Measurements from ENCODE around the gene F2RL2.

The F2RL2 gene

DNA sequence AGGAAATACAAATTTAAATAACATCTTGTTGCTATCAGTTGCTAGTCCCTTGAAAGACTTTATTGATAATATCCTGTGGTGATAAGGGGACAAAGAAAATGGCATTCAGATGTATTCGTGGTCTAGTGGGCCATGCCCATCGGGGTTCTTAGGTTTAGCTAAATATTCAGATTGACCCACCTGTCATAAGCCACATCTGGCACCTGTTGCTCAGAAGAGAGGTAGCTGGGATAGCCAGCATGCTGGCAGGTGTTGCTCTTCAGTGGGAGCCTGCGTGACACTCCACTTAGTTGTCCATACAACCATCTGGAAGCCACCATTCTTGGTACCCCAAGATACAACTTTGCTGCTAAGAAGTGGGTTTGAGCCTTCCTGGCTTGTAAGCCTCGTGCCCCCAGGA, 36.7 kb downstream of the F2RL2 start:
- no peak for DNase-seq (ENCODE audit: low read depth in 1 of 2, low spot score in 1 of 2)
- no peaks in the 10 kb centered on the region for H3K27me3 ChIP-seq (ENCODE audit: insufficient read depth, poor library complexity, severe bottlenecking)
- H3K27ac ChIP-seq (replicated peaks) = no peak overlapping the region
- TF ChIP-seq, protein P1, sequence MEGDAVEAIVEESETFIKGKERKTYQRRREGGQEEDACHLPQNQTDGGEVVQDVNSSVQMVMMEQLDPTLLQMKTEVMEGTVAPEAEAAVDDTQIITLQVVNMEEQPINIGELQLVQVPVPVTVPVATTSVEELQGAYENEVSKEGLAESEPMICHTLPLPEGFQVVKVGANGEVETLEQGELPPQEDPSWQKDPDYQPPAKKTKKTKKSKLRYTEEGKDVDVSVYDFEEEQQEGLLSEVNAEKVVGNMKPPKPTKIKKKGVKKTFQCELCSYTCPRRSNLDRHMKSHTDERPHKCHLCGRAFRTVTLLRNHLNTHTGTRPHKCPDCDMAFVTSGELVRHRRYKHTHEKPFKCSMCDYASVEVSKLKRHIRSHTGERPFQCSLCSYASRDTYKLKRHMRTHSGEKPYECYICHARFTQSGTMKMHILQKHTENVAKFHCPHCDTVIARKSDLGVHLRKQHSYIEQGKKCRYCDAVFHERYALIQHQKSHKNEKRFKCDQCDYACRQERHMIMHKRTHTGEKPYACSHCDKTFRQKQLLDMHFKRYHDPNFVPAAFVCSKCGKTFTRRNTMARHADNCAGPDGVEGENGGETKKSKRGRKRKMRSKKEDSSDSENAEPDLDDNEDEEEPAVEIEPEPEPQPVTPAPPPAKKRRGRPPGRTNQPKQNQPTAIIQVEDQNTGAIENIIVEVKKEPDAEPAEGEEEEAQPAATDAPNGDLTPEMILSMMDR (IDR thresholded peaks at IDR 0.05; ENCODE audit: insufficient read depth, low read length) = no peak
- TF ChIP-seq GABPA (IDR thresholded peaks at IDR 0.05; ENCODE audit: low read depth) (no peak), SPI1 (IDR thresholded peaks at IDR 0.05; ENCODE audit: borderline replicate concordance, low read depth) (no peak), POLR2AphosphoS5 (IDR thresholded peaks at IDR 0.05; ENCODE audit: low read depth) (no peak)
- TF ChIP-seq, protein P2, sequence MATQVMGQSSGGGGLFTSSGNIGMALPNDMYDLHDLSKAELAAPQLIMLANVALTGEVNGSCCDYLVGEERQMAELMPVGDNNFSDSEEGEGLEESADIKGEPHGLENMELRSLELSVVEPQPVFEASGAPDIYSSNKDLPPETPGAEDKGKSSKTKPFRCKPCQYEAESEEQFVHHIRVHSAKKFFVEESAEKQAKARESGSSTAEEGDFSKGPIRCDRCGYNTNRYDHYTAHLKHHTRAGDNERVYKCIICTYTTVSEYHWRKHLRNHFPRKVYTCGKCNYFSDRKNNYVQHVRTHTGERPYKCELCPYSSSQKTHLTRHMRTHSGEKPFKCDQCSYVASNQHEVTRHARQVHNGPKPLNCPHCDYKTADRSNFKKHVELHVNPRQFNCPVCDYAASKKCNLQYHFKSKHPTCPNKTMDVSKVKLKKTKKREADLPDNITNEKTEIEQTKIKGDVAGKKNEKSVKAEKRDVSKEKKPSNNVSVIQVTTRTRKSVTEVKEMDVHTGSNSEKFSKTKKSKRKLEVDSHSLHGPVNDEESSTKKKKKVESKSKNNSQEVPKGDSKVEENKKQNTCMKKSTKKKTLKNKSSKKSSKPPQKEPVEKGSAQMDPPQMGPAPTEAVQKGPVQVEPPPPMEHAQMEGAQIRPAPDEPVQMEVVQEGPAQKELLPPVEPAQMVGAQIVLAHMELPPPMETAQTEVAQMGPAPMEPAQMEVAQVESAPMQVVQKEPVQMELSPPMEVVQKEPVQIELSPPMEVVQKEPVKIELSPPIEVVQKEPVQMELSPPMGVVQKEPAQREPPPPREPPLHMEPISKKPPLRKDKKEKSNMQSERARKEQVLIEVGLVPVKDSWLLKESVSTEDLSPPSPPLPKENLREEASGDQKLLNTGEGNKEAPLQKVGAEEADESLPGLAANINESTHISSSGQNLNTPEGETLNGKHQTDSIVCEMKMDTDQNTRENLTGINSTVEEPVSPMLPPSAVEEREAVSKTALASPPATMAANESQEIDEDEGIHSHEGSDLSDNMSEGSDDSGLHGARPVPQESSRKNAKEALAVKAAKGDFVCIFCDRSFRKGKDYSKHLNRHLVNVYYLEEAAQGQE (IDR thresholded peaks at IDR 0.05; ENCODE audit: insufficient replicate concordance, low read depth) = no peak
- no peak overlapping the region for H3K4me3 ChIP-seq (replicated peaks; ENCODE audit: insufficient read depth, low read length)

DNA sequence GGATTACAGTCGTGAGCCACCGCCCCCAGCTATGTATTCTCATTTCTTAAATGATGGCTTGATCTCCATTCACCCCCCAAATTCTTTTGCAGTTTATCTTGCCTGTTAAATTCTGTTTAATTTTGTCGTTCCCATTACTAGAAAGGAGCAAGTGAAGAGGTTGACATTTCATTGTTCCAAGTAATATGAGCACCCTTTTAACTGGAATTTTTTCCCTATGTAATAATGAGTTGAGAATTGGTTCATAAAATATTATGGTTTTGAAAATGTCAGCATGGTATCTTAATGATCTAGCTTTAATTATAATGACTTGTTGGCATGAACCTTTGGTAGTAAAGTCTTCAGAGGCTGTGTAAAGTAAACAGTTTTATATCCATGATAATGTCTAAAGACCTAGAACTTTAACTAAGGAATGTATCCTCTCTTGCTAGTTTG, 37.4 kb downstream of the F2RL2 start:
- TF ChIP-seq, protein P1 (IDR thresholded peaks at IDR 0.05; ENCODE audit: insufficient read depth, low read length) = no peak
- TF ChIP-seq, protein P2 (IDR thresholded peaks at IDR 0.05; ENCODE audit: insufficient replicate concordance, low read depth) = no peak
- TF ChIP-seq GABPA (IDR thresholded peaks at IDR 0.05; ENCODE audit: low read depth) = no peak
- TF ChIP-seq SPI1 (IDR thresholded peaks at IDR 0.05; ENCODE audit: borderline replicate concordance, low read depth) = no peak
- no peak for DNase-seq (ENCODE audit: low read depth in 1 of 2, low spot score in 1 of 2)
- Histone ChIP-seq H3K4me3 (replicated peaks; ENCODE audit: insufficient read depth, low read length) (no peak overlapping the region), H3K27ac (replicated peaks) (no peak overlapping the region), H3K27me3 (ENCODE audit: insufficient read depth, poor library complexity, severe bottlenecking) (no peaks in the 10 kb centered on the region)

DNA sequence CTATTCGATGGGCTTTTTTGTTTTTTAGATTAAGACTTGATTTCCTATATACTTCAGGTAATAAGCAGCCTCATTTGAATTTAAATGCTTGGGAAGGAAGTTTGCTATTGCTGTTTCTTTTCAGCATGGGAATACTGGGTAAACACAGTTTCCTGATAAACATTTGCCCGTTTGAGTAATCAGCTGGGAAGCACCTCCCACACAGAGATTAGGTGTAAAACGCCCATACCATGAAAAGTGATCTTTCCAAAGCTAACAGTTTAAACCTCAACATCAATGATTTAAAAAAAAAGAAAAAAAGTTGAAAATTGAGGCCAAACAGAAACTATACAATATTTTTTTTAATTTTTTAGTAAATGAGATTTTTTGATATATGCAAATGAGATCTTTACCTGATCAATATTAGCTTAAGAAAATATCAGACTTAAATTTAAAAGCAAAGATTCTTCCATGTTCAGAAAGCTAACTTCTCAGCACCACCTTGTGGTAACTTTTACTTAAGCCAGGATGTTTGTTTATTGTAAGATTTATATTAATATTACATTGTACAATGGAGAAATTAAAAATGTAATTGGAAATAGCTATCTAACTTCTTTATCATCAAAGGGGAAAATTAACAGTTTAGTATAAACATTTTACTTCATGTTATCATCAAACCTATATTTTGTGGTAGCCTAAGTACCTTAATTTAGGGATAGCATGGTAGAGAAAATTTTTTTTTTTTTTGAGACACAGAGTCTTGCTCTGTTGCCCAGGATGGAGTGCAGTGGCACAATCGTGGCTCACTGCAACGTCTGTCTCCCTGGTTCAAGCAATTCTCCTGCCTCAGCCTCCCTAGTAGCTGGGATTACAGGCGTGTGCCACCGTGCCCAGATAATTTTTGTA, 39.8 kb downstream of the F2RL2 start:
- Histone ChIP-seq H3K27me3 (ENCODE audit: insufficient read depth, poor library complexity, severe bottlenecking) (no peaks in the 10 kb centered on the region), H3K4me3 (replicated peaks; ENCODE audit: insufficient read depth, low read length) (no peak overlapping the region), H3K27ac (replicated peaks) (no peak overlapping the region)
- no peak for DNase-seq (ENCODE audit: low read depth in 1 of 2, low spot score in 1 of 2)
- TF ChIP-seq GABPA (IDR thresholded peaks at IDR 0.05; ENCODE audit: low read depth) (no peak), SPI1 (IDR thresholded peaks at IDR 0.05; ENCODE audit: borderline replicate concordance, low read depth) (no peak), POLR2AphosphoS5 (IDR thresholded peaks at IDR 0.05; ENCODE audit: low read depth) (no peak)
- TF ChIP-seq, protein P1 (IDR thresholded peaks at IDR 0.05; ENCODE audit: insufficient read depth, low read length) = no peak
- TF ChIP-seq, protein P2 (IDR thresholded peaks at IDR 0.05; ENCODE audit: insufficient replicate concordance, low read depth) = no peak
